Breast epithelium (tissue), 3 donors: ENCODE data around the gene CARD14.

Experiments
- POLR2A ChIP-seq: fragments of 450-650 bp; IDR thresholded peaks from one replicate; pipeline ENCODE4 v1.6.1; 2016; ENCODE audit warnings: antibody characterized with exemption, mild to moderate bottlenecking, moderate library complexity
- POLR2AphosphoS5 ChIP-seq, 3 donors: sonication (generic); formaldehyde crosslinking; IDR thresholded peaks; one replicate each; pipeline ENCODE4 v1.6.1; 2017; ENCODE audit warnings: antibody characterized with exemption in 3 of 3
- TF ChIP-seq, protein P1 (sequence below), 3 donors: fragments of 450-650 bp; IDR thresholded peaks; one replicate each; pipeline ENCODE4 v1.5.1; 2016 to 2017; ENCODE audit warnings: antibody characterized with exemption in 3 of 3, mild to moderate bottlenecking in 3 of 3, moderate library complexity in 3 of 3

DNA sequence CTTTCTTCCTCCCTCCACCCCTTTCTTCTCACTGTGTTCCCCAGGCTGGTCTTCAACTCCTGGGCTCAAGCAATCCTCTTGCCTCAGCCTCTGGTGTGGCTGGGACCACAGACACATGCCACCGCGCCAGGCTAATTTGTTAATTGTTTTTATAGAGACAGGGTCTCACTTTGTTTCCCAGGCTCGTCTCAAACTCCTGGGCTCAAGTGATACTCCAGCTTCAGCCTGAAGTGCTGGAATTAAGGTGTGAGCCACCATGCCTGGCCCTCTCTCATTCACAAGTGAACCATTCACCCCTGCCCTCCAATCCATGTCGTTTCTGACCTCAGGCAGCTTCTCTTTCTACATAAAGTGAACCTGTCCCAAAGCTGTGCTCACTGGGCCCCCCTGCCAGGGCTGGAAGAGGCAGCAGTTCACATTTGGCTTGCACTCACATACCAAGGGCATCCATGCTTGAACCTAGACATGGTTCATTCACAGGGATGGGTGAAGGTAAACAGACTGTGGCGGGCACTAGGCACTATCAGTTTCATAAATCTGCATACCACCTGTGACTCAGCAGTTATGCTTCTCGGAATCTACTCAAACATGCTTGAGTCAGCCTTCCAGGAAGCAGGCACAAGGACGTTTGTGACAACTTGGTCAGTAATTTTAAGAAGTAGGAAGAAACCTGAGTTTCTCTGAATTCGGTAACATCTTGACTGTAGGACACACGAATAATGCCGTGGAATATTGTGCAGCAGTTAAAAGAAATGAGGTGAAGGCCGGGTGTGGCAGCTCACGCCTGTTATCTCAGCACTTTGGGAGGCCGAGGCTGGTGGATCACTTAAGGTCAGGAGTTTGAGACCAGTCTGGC is 84.8 kb downstream of the CARD14 start:
- TF ChIP-seq, protein P1, sequence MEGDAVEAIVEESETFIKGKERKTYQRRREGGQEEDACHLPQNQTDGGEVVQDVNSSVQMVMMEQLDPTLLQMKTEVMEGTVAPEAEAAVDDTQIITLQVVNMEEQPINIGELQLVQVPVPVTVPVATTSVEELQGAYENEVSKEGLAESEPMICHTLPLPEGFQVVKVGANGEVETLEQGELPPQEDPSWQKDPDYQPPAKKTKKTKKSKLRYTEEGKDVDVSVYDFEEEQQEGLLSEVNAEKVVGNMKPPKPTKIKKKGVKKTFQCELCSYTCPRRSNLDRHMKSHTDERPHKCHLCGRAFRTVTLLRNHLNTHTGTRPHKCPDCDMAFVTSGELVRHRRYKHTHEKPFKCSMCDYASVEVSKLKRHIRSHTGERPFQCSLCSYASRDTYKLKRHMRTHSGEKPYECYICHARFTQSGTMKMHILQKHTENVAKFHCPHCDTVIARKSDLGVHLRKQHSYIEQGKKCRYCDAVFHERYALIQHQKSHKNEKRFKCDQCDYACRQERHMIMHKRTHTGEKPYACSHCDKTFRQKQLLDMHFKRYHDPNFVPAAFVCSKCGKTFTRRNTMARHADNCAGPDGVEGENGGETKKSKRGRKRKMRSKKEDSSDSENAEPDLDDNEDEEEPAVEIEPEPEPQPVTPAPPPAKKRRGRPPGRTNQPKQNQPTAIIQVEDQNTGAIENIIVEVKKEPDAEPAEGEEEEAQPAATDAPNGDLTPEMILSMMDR (IDR thresholded peaks at IDR 0.05), result no peak
- TF ChIP-seq POLR2A, result no peak
- peak; percentile 48 to 70 (median 70) for TF ChIP-seq POLR2AphosphoS5 (IDR thresholded peaks at IDR 0.05)
